Fibroblast of peridontal ligament (primary cell): ENCODE results near the gene GOLGA7B.

Experiments
- DNase-seq: peaks from one replicate; pipeline ENCODE4 v3.0.0-alpha.2; 2010; ENCODE audit errors: extremely low read depth

The GOLGA7B gene

DNA sequence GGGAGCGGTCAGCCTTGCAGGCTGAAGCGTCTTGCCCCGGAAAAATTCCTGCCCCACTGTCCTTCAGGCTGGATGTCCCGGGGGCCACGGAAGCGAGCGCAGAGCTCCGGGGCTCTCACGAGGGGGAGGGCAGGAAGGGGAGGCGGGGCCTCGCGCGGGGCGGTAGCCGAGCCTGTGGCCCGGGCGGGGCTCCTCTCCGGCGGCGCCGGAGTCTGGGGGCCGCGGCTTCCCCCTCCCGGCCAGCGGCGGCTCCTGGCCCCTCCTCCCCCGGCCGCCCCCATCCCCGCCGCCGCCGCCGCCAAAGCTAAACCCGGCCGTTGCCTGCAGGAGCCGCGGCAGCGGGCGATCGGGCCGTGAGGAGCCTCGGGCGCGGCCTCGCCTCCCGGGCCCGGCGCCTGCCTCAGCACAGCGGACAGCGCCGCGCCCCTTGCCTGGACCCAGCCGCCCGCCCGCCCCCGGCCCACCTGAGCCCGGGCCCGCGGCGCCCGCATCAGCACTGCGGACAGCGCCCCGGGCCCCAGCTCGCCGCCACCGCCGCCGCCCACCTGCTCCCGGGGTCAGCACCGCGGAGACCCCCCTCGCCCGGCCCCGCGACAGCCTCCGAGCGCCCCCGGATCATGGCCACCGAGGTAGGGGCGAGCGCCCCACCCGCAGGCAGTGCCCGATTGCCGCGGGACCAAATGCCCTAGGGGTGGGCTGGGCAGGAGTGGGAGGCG is at the start of gene GOLGA7B:
GOLGA7B (plus strand) TSS at position 157 of the 716 bp plus-strand sequence; CDS start at position 618, 461 bp downstream.
- DNase-seq = no peak

DNA sequence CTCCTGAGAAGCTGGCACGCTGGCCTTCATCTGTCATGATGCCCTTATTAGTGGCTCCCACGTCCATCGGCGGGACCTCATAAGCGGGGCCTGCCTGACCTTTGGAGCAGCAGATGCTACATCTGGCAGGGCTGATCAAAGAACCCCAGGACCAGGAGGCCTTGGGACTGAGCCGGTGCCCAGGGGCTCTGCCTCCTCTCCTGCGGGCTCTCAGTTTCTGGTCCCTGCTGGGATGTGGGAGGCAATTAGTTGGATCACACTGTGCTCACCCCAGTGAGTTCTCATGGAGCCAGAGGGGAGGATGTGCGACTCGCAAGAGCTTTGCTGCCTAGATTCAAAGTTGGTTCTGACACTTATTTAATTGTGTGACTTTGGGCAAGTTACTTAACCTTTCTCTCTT is 49.2 kb upstream of the GOLGA7B start:
- DNase-seq = no peak

DNA sequence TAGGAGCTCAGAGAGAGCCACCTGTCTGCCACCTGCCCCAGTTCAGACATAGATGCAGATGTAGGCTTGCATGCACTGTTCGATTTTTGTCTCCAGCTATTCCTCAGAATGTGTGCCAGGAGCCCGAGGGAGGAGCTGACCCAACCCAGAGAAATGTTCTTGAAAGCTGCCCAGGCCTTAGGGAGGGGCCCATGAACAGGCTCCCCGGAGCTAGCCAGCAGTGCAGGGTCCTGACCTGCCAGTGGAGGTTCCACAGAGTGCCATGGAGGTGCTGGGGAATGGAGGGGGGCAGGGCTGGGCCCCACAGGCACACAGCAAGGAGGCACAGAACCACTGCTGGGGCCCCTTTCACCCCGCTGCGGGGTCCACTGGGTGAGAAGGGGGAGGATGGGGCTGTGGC is 48.2 kb upstream of the GOLGA7B start:
- no peak for DNase-seq

DNA sequence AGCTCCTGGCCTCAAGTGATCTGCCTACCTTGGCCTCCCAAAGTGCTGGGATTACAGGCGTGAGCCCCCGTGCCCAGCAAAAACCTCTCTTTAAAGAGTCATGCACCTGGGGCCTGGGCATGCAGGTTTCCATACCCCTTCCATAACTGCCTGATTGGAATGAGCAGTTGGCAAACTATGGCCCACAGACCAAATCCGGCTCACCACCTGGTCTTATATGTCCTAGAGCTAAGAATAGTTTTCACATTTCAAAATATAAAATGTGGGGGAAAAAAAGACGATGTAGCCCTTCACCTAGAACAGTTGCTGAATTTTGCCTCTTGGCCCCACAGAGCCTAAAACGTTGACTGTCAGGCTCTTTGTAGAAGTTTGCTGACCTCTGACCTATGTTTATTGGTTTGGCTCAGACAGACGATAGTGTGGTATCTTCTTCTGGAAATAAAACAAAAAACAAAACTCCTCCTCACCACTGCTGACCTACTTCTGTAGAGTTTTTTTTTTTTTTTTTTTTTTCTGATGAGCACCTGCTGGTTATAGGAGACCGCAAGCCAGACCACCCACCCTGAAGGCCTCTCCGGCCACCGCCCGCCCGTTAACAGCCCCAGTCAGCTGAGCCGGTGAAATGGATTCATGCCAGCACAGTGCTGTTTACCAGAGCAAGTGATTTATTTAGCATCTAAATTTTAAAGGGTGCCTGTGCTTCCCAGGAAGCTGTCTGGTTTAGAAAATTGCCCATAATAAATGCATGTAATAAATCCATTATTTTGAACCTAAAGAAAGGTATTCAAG is 44.4 kb upstream of the GOLGA7B start:
- no peak for DNase-seq

DNA sequence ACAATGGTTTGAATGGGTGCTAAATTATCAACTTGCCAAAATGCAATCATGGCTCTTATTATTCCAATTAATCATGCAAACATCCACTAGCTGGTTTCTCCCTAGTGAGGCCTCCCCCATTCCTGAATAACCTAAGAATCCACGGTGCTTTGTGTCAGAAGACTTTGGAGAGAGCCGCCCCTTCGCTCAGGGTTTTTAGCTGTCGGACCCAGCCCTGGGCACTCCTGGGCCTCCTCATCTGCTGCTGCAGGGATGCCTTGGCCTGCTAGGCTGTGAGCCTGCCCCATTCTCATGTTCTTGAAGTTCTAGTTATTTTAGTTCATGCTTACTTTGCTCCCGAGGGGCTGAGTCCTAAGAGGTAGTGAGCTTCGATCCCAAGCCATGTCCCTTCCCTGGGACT is 43.7 kb upstream of the GOLGA7B start:
- DNase-seq = no peak

DNA sequence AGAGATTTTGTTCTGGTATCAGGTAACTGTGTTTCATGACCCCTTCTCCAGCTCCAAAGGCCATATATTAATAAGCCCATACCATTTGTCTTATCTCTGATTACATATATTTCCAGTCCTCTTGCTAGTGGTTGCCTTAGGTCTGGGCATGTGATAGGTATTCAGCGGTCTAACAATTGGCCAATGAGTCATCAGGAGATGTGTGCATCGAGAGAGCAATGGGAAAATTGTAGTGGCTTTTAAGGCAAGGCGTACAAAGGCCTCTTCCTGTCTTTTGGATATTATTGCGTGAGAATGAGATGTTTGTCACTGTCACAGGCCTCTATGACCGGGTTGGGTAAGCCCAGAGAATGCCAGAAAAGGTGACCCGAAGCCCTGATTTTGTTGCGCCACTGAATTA is 39.2 kb upstream of the GOLGA7B start:
- DNase-seq = no peak

DNA sequence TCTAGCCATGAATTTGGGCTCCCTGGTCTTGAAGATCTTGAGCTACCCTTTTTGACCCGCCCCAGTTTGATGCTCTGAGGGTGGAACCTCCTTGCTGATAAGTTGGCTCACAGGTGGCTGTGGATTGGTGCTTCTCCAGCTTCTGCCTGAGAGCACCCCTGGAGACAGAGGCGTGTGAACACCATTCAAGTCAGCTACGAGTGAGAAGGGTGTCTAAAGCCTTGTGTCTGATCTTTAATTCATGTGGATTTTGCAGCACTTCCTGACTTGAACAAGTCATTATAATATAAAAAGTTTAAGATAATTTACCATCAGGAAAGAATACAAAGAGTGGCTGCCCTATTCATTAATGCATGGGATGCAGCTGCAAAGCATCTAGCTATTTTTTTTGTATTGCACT is 37.7 kb upstream of the GOLGA7B start:
- no peak for DNase-seq

DNA sequence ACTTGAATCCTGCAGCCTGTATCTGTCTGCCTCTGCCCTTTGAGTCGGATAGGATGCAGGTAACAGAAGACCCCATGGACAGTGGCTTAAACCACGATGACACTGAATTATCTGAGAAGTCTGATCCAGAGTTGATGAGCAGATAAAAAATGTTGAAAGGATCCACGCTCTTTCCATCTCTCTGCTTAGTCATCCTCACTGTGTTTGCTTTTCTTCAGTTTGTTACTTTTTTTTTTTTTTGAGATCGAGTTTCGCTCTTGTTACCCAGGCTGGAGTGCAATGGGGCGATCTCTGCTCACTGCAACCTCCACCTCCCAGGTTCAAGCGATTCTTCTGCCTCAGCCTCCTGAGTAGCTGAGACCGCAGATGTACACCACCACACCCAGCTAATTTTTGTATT is 36.9 kb upstream of the GOLGA7B start:
- DNase-seq = no peak

DNA sequence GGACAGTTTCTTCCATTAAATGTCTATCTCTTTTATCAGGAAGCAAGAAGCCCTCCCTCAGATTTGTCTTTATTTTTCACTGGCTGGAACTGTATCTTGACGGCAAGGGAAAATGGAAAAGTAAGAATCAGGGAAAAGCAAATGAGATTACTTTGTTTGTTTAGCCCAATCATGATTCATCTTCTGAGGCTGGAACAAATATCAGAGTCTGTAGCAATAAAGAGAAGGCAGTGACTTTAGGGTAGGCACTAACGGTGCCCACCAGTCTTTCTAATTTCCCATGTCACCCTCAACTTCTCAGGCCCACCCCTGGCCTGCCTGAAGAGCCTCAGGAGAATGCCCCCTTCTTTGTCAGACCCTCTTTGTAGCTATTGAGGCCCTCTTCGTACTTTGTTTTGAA is 36.3 kb upstream of the GOLGA7B start:
- no peak for DNase-seq

DNA sequence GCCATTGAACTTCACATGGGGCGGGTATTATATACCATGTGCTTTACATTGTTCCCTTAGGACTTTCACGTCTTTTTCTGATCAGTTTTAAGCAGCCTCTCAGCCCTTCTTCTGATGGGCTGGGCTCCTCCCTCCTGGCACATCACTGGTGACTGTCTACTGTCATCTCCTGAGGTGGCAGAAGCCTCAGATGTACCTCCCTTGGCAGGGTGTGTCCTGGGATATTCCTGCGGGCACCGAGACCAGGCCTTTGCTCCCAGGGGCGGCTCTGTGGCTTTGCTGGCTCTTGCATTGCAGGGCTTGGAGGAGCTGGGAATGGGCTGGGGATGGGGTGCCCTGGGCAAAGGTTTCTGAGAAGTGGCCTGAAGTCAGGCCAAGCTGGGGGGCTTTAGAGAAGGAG is 34.6 kb upstream of the GOLGA7B start:
- DNase-seq = no peak

DNA sequence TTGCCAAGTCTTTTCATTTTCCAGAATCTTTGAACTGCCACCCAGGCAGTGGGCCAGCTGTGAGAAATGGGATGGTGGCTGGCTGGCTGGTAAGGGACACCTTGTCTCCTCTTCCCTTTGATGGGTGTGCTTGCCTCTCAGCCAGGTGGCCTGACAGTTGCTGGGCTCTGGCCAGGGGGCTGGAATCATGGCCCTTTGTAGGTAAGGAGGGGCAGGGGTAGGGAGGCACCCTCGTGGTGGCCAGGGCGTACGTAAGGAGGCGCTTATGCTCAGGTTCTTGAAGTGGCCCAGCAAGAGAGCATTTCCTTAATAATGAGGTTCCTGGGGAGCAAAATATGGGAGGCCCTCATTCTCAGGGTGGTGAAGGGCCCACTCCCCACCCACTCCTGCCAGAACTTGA is 33.0 kb upstream of the GOLGA7B start:
- no peak for DNase-seq

DNA sequence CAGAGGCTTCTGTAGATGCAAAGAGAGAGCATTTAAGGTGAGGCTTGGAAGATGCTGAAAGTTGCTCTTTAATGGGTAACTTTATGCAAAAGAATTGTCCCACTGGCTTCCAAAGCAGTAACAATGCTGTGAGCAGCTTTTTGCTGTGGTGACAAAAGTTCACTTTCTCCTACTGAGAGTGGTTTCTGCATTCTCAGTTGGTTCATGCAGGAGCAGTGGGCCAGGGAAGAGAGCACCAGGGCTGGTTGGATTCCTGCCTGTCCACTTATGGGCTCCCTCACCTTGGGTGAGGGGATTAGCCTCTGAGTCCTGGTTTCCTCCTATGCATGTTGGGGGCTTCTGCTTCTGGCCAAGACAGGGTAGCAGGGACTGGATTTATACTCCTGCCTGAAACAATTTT is 31.1 kb upstream of the GOLGA7B start:
- DNase-seq = no peak

DNA sequence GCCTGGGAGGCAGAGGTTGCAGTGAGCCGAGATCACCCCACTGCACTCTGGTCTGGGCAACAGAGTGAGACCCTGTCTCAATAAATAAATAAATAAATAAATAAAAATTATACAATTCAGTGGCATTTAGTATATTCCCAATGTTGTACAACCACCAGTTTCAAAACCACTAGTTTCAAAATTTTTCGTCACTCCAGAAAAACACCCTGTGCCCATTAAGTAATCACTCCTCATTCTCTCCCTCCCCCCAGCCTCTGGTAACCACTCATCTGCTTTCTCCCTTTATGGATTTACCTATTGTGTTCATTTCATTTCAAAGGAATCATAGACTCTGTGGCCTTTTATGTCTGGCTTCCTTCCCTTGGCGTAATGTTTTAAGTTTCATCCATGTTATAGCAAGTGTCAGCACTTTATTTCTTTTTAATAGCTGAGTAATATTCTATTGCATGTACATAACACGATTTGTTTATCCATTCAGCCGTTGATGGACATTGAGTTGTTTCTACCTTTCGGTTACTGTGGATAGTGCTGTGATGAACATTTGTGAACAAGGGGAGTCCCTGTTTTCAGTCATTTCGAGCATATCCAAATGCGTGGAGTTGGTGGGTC is 29.4 kb upstream of the GOLGA7B start:
- DNase-seq = no peak

DNA sequence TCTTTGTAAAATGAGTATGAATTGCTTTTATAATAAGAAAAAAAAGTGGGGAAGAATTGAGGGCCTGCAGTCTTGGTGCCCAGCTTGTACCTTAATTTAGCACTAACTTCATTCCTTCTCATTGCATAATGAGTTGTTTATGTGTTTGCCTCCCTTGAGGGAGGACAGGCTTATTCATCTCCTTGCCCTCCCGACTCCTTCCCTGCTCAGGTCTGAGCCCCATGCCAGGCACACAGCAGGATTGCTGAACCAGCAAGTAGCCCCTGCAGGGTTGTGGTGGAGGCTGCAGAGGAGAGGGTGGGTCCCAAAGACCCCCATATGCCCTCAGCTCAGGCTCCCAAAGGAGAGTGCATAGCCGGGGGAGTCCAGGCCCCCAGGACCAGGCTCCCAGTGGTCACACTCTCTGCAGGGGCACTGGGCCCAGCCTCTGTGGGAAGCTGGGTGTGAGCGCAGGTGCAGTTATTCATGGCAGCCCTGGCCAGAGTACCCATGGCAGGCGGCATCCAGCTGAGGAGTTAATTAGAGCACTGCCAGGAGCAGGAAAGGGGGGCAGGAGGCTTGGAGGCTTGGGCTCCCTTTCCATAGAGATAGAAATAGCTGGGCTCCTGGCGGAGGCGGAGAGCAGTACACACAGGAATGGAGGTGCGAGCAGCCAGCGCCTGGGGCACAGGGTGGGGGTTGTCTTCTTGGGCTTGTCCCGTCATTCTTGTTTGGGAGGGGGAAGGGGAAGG is 28.2 kb upstream of the GOLGA7B start:
- DNase-seq = no peak

DNA sequence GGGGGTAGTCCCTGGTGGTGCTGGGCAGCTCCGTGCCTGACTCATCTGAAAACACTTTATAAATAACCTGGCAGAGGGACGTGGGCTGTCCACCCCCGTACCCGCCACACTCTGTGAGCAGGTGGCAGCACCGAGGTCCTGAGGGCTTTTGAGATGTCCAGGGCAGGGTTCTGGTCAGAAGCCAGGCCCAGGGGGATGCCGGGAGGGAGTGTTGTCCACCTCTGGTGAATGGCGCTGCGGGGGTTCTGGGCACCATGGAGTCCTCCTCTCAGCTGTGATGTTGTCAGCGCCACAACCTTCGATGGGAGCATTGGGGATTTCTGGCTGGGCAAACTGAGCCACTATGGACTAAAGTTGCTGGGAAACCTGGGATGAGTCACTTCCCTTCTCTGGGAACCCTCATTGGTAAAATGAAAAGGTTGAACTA is 27.4 kb upstream of the GOLGA7B start:
- DNase-seq = no peak

DNA sequence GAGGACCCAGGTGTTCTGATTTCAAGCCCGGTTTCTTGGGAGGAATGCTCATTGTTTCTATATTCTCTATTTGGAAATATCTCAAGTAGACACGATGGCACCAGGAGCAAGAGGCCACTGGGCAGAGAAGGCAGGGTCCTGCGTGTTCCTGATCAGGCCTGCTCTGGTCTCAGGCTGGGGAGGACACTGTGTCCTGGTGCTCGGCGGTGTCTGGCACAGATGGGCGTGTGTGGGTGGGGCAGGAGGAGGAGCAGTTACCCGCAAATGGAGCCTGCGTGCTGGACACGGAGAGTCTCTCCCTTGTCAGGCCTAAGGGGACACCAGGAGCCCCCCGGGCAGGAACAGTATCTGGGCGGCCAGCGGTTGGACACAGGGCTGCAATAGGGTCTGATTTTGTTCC is 25.9 kb upstream of the GOLGA7B start:
- DNase-seq = no peak

DNA sequence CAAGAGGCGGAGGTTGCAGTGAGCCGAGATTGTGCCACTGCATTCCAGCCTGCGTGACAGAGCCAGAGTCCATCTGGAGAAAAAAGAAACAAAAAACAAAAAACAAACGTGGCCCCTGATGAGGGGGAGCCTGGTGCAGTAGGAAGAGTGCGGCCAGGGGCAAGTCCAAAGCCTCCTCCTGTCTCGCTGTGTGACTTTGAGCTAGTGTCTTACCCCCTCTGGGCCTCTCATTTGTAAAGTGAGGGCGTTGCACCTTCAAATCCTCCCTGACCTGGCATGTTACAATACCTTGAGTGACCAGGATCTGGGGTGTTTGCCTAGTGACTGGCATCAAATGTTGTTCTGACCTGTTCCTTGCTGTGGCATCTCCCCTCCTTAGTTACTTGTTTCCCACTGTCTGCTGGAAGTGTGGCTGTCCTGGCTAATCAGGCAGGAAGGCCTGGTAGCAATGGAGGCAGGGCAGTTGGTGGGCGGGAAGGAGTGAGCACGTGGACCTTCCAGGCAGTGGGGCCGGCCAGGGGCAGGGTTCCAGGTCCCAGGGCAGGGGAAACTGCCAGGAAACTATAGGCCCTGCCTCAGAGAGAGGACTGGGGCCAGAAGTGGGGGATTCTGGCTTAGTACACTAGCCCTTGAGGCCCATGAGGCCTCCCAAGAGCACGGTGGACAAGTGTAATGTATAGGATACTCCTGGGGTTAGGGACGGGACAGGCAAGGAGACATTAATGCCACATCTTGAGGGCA is 24.5 kb upstream of the GOLGA7B start:
- no peak for DNase-seq

DNA sequence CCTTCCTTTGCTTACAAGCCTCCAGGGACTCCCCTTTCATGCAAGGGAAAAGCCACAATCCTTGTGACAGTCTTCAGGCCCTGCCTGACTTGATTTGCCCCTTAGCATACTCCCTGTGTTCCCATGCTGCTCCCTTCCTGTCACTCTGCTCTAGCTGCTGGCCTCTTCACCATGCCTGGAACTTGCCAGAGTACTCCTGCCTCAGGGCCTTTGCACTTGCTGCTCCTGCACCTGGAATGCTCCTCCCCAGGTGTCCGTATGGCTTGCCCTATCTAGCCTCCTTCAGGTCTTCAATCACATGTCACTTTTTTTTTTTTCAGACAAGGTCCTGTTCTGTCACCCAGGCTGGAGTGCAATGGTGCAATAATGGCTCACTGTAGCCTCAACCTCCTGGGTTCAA is 22.8 kb upstream of the GOLGA7B start:
- DNase-seq = no peak

DNA sequence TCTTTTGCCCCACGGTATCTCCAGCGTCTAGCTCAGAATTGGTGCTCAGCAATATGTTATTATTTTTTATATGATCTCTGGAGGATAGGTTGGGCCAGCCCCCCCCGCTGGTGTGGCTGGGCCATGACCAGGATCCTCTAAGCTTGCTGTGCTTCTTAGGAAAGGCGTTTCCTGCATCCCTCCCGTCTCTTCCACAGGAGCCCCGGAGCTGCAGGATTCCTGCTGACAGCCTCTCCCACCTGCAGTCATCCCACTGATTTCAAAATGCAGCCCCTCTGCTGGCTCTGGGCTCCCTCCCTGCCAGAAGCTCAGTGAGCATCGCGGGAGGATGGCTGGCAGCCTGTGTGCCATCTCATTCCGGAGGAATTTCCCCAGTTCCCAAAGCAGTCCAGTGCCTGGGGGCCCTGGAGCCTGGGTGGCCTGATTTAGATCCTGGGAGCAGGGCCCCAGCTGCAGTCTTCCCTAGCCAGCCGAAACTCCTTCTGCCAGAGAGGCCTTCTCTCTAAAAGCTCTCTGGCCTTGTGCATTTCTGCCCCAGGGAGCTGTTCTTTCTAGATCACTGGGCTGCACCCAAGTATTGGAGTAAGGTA is 21.8 kb upstream of the GOLGA7B start:
- DNase-seq = peak; percentile 12

DNA sequence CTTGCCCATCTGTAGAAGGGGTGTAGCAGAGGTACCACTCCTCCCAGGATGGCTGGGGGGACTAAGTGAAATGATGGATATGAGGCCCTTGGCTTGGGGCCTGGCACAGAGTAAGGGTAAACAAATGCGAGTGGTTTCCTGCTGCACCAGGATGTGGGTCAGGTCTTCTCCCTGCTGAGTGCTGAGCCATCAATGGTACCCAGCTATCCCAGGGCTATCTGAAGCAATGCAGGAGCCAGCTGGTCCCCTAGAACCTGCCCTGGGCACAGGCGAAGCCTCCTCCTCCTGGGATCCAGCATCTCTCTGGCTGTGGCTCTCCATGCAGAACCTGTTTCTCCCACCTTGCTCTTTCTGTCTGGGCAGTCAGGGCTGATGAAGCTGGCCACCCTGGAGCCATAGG is 20.9 kb upstream of the GOLGA7B start:
- no peak for DNase-seq

DNA sequence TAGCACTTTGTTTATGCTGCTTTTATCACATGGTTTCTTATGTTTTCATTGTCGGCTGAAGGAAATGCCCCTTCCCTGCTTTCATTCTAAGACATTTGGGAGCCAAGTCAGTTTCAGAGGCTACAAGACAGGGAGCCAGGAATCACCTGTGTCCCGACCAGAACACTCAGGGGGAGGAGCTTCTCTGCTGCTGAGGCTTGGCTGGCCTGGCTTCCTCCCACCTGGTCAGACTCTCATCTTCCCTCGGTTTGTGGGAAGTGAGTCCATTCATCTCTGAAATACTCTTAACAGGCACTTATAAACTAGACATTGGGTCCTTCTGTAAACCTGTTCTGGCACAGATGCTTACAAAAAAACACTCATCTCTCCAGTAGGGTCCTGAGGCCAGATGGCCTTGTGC is 19.6 kb upstream of the GOLGA7B start:
- no peak for DNase-seq
